Anterior cingulate cortex (tissue), 58 donors: ENCODE measurements around the gene VRTN.
A peak's percentile ranks its signal among the peaks of the same experiment; 100 is the strongest.
"Not testable (repeated sequence)": the region's sequence is repeated elsewhere in the genome, so short reads cannot be mapped to it uniquely, and the experiment has no call there.

ENCODE experiments used
- DNase-seq, 58 donors: peaks; one replicate each; lab custom pipeline; 2025; lab: John Stamatoyannopoulos, UW

The VRTN gene, protein sequence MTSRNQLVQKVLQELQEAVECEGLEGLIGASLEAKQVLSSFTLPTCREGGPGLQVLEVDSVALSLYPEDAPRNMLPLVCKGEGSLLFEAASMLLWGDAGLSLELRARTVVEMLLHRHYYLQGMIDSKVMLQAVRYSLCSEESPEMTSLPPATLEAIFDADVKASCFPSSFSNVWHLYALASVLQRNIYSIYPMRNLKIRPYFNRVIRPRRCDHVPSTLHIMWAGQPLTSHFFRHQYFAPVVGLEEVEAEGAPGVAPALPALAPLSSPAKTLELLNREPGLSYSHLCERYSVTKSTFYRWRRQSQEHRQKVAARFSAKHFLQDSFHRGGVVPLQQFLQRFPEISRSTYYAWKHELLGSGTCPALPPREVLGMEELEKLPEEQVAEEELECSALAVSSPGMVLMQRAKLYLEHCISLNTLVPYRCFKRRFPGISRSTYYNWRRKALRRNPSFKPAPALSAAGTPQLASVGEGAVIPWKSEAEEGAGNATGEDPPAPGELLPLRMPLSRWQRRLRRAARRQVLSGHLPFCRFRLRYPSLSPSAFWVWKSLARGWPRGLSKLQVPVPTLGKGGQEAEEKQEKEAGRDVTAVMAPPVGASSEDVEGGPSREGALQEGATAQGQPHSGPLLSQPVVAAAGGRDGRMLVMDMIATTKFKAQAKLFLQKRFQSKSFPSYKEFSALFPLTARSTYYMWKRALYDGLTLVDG

DNA sequence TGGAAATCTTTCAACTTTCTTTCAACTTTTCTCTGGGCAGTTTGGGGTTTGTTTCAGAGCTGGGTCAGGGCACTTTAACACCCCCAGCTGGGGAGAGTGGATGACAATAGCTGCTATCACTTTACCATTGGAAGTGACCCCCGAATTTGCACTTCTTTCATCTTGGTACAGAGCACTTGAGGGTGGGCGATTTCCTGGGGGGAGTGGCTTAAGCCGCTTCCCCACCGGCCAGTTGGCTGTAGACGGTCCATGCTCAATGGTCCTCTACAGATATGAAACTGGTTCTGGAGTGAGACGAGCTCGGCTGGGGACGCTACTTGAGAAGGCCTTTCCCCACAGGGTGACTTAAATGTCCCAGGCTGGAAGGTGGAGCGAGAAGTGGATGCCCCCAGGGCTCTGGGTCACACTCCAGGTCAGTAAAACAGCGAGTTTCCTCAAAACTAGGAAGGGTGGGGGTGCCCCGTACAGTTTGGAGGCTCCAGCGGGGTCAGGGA, at the start of gene VRTN:
Gene VRTN, plus strand, starts transcription at position 231 of the 494 bp plus-strand sequence. CDS start 8,313 bp downstream, outside the sequence.
- DNase-seq = no peak

DNA sequence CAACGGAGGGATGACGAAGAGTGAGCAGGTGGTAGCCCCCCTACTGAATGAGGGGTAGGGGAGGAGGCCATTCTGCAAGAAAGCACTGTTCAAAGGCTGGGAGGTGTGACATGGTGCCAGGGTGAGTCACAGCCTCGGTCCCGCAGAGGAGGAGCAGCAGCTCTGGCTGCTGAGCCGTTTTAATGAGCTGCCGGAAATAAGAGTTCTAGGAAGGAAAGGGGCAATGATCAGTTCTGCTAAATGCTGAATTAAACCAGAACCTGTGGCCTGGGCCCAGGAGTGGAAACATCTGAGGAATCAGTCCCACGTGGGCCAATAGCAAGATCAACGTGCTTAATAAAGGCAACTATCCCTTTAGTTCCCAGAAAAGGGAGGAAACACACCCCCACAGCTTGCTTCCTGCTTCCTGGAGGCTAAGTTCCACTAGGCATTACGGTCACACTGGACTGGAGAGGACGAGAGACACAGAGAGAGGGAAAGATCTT, 49.2 kb upstream of the VRTN start:
- DNase-seq = peak in 8 of 58 donors; percentile 4 to 45 (median 10)

DNA sequence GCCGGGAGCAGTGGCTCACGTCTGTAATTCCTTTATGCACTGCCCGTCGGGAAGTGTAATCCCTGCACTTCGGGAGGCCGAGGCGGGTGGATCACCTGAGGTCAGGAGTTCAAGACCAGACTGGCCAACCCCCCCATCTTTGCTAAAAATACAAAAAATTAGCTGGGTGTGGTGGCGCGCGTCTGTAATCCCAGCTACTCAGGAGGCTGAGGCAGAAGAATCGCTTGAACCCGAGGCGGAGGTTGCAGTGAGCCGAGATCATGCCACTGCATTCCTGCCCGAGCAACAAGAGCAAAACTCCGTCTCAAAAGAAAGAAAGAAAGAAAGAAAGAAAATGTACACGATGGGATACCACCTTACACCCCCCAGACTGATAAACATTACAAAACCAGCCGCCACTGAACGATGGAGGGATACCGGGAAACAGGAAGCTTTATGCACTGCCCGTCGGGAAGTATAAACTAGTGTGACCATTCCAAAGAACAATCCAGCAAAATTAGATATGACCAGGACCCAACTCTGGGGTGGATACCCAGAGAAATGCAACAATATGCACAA, 46.6 kb upstream of the VRTN start:
- DNase-seq = peak in 6 of 58 donors; percentile 3 to 38 (median 10)

DNA sequence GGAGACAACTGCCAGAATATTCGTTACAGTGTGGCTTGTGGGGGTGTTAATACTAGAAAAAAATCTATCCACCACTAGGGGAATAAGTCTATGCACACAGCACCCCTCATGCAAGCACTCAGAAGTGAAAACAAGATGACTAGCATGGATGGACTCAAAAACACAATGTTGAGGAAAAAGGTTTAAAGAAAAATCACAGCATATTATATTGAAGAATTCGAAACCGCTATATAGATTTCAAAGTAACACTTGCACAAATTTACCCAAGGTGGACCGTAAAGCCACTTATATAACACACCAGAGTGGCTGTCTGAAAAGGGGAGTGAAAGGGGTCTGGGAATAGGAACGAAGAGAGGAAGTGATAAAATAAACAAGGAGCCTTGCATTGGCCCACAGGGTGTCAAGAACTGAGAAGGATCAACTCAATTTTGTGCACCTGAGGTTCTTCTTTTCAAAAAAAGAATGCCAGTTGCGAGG, 46.1 kb upstream of the VRTN start:
- DNase-seq = peak in 4 of 58 donors; percentile 21 to 45 (median 34)

DNA sequence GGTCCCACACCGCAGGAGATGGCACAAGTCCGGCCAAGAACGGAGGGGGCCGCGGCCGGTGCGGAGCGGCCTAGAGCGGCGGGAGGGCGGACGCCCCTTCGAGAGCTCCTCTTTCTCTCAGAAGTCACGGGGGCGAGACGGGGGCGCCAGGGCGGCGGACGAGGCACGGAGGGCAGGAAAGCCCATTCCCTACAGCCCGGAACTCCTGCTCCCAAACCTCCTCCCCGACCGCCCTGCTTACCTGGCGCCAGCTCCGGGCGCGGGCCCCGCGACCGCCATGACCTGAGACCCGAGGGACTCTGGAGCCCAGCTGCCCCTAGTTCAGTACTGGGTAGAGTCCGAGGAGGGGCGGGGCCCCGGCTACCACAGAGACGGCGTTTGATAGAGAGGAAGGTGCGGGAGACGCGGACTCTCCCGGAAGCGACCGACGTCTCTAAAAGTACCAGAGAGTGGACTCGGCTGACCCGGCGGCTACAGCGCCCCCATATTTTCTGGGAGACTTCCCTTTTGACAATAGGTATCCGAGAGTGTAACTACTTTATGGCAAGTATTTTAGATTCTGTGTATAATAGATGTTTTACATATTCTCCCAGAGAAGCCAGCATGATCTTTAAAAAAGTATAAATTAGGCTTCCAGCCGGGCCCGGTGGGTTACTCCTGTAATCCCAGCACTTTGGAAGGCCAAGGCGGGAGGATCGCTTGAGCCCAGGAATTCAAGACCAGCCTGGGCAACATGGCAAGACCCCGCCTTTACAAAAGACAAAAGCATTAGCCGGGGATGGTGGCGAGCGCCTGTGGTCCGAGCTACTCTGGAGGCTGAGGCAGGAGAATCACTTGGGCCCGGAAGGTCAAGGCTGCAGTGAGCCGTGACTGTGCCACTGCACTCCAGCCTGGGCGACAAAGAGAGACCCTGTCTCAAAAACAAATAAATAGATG, 45.4 kb upstream of the VRTN start, which contains the start of gene ABCD4:
Gene ABCD4, minus strand, starts transcription at position 301 of the 936 bp plus-strand sequence. Its CDS starts 22 bp downstream, at position 279.
- DNase-seq = peak; percentile 57 to 97 (median 91)

DNA sequence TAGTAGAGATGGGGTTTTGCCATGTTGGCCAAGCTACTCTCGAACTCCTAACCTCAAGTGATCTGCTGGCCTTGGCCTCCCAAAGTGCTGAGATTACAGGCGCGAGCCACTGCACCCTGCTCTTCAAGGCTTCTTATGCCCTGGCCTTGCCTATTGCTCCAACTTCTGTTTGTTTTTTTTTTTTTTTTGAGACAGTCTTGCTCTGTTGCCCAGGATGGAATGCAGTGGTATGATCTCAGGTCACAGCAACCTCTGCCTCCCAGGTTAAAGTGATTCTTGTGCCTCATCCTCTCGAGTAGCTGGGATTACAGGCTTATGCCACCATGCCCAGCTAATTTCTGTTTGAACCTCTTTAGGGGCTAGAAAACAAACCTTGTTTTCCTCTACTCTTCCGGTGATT, 39.6 kb upstream of the VRTN start:
- no peak for DNase-seq

DNA sequence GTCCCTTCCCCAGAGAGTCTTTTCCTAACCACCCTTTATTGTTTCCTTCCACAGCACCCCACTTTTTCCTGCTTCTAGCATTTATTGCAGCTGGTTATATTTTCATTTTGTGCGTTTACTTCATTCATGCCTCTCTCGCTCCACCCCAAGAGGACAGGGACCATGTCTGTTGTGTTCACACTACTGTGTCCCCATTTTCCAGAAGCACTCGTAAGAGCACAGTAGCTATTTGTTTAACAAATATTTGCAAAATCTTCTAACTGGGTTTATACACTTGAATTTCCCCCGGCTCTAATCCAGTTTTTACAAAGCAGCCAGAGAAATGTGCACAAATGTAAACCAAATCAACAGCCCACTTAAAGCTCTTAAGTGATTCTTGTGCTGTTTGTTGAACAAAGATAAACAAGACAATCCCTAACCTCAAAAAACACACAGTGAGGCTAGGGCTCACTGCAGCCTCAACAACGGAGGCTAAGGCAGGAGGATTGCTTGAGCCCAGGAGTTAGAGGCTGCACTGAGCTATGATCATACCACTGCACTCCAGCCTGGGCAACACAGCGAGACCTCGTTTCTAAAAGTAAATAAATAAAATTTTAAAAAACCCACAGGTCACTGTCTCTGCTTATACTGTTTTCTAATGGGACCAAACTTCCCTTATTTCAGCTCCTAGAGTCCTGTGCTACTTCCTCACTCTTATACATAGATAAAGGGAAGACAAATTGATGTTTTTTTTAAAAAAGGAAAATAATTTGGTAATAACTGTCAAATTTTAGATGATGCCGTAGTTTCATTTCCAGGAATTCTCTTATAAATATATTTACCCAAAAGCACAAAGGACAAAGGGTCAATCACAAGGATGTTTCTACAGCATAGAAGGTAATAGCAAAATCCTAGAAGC, 38.9 kb upstream of the VRTN start:
- DNase-seq = no peak

DNA sequence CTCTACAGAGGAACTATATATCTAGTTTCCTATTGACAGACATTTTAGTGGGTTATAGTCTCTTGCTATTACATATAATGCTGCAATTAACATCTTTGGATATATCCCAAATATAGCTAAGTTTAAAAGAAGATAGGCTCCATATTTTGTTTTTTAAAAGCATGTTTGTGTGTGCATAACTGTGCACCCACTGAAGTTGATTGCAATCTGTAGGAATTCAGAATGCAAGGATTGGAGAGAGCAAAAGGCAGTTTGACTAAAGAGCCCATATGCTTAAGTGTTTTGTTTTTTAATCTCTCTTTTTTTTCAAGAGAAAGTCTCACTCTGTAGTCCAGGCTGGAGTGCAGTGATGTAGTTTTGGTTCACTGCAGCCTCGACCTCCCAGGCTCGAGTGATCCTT, 36.1 kb upstream of the VRTN start:
- no peak for DNase-seq

DNA sequence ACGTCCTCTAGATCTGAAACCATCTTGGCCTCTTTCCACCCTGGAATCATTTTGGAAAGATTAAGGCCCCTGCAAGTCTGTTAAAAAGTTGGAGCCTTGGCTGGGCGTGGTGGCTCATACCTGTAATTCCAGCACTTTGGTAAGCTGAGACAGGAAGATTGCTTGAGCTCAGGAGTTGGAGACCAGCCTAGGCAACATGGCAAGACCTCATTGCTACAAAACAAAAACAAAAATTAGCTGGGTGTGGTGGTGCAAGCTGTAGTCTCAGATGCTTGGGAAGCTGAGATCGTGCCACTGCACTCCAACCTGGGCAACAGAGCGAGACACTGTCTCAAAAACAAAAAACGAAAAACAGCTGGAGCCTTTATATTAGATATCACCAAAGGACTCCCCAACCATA, 34.7 kb upstream of the VRTN start:
- DNase-seq = no peak

DNA sequence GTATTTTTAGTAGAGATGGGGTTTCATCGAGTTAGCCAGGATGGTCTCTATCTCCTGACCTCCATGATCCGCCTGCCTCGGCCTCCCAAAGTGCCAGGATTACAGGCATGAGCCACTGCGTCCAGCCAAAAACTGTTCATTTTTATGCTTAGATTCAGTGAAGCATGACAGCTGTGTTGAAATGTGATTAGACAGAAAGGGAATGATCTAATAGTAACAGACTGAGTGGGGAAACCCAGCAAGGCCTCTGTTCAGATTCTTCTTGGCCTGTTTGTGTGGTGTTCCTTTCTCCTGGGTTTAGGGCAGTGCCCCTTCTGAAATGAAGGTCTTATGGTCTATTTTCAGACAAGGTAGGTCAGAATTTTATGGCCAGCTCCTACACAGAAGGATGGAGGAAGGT, 33.7 kb upstream of the VRTN start:
- no peak for DNase-seq

DNA sequence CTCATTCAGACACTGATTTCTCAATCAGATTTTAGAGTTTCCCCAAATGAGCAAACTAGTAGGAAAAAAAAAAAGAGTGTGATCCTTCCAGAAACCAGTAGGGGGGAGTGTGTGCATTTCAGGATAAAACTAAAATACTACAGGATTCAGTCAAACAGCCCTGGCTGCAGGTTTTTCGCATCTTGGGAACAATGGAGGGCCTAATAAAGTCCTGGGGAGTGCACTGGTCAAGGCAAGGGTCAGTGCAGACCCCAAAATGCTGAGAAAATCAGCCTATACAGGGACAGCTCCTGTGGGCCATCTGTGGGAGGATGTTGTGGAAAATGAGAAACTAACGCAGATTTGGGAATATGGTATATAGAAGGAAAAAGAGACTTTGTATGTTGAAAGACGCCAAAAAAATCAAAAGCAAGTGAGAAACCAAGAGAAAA, 23.3 kb upstream of the VRTN start:
- no peak for DNase-seq

DNA sequence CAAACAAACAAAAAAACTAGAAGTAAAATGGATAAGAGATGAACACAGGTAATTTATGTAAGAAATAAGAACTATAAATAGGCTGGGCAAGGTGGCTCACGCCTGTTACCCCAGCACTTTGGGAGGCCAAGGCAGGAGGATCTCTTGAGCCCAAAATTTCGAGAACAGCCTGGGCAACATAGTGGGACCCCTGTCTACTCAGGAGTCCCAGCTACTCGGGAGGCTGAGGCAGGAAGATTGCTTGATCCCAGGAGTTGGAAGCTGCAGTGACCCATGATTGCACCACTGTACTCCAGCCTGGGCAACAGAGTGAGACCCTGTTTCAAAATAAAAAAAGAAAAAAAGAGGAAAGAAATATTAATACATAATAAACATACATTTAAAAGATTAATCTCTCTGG, 22.8 kb upstream of the VRTN start:
- DNase-seq = no peak

DNA sequence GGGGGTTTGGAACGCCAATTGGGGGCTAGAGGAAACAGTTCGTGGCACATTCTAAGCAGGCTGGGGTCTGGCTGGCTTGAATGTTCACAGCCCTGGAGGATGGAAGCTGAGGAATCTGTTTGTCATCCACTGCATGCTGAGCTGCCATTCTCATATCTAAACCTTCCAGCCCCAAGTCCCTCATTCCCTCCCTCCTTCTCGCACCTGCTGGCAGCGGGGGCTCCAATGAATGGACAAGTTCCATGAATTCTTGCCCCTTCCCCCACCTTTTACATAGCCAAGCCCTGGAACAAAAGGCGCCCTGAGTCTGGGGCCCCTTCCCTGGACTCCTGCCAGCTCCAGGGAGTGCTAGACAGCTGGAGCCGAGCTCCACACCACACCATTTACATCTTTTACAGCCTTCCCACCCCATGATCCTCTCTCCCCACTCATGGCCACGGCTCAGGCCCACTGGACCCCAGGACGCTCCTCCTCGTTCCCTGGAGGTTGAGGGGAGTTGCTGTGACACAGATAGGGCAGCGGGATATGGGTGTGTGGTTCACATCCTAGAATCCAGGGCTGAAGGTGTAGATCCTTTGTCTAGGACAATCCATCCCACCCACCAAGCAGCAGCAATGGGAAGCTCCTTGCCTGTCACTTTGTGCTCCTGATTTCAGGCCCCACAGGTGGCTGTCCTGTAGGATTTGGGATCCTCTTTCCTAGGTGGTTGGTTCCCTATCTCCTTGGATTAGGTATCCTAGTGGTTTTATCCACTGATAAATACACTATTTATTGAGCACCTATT, 21.7 kb upstream of the VRTN start:
- DNase-seq = no peak

DNA sequence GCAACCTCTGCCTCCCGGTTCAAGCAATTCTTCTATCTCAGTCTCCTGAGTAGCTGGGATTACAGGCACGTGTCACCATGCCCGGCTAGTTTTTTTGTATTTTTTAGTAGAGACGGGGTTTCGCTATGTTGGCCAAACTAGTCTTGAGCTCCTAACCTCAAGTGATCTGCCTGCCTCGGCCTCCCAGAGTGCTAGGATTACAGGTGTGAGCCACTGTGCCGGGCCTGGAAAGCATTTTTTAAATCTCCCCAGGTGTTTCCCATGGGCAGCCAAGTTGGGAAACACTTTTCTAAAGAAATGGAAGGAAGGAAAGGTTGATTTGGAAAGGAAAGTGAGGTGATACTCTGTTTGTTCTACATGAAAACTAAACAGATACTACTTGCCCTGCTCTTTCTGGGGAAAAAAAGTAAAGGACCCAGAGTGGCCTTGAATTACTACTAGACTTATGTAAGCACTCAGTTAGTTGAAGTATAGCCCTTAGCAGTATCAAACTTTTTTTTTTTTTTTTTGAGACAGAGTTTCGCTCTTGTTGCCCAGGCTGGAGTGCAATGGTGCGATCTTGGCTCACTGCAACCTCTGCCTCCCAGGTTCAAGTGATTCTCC, 18.2 kb upstream of the VRTN start:
- not testable (repeated sequence) for DNase-seq

DNA sequence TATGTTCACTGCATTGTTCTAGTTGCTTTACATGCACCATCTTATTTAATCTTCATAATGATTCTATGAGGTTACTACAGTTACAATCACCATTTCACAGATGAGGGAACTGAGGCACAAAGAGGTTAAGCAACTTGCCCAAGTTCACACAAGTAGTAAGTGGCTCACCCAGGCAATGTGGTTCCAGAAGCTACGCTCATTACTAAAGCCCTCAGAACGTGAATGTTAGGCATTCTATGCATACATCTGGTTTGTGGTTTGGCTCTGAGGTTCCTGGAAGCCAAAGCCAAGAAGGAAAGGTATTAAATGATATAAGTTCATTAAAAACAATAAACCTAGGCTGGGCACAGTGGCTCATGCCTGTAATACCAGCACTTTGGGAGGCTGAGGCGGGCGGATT, 14.4 kb upstream of the VRTN start:
- no peak for DNase-seq

DNA sequence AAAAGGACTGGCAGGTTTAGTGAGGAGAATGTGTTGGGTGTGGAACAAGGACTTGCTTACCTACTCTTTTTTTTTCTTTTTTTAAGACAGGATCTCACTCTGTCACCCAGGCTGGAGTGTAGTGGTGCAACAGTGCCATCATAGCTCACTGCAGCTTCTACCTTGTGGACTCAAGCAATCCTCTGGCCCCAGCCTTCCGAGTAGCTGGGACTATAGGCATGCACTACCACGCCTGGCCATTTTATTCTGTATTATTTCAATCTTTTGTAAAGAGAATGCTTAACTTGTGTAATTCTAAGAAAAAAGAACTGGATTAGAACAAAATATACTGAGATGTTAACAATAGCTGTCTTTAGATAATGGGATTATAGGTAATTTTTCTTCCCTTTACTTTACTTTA, 1.9 kb upstream of the VRTN start:
- no peak for DNase-seq

DNA sequence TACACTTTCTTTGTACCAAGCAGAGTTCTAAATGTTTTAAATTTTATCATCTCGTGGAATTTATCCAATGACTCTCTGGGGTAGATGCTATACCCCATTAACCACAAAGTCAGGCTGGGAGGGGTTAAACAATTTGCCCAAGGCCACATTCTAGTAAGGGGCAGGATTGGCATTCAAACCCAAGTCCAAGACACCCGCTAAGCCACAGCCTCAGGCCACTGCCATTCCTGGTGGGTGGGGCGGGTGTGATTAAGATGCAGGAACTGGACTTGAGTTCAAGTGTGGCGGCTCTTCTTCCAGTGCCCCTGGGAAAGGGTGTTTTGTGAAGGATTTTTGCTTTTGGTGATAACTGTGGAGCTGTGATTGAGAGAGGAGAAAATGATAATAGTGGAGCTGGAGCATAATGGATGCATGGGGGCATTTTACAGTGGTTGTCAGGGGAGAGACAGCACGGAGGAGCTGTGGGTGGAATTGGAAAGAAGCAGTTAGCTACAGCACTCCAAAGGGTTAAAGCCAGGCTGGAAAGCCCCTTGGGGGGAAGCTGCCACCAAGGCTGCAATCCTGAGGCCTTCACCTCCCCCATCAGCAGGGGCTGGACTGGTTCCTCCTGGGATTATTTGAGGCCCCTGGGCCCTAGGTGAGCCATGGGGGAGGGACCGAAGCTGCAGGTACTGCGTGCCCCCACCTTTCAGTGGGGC, 1.0 kb upstream of the VRTN start:
- no peak for DNase-seq
